ENCODE measurements around the gene RNU11.
"Not testable (repeated sequence)": the region's sequence is repeated elsewhere in the genome, so short reads cannot be mapped to it uniquely, and the experiment has no call there.

RNU11 gene

GRCh38 chr1:28648474-28649198 is at the start of gene RNU11:
Gene RNU11, plus strand, starts transcription at chr1:28648600.
- no peak for TF ChIP-seq ZNF274 (IDR thresholded peaks at IDR 0.05; ENCODE audit: low read depth, low read length)
- H3K4me3 ChIP-seq (ENCODE audit: low read length): peak within 1 kb of the TSS; percentile 62; the same call in 1 of the 2 replicates

GRCh38 chr1:28601696-28602095 is 46.7 kb upstream of the RNU11 start:
- TF ChIP-seq ZNF274 (IDR thresholded peaks at IDR 0.05; ENCODE audit: low read depth, low read length): no peak
- no peak overlapping the region for H3K4me3 ChIP-seq (ENCODE audit: low read length)

- no peak for TF ChIP-seq ZNF274 (IDR thresholded peaks at IDR 0.05; ENCODE audit: low read depth, low read length)
- no peak overlapping the region for H3K4me3 ChIP-seq (ENCODE audit: low read length)
Measured at GRCh38 chr1:28602536-28603439, 45.6 kb upstream of the RNU11 start.

GRCh38 chr1:28604411-28604810 is 44.0 kb upstream of the RNU11 start:
- TF ChIP-seq ZNF274 (IDR thresholded peaks at IDR 0.05; ENCODE audit: low read depth, low read length): no peak
- H3K4me3 ChIP-seq (ENCODE audit: low read length): no peak overlapping the region

- TF ChIP-seq ZNF274 (IDR thresholded peaks at IDR 0.05; ENCODE audit: low read depth, low read length): no peak
- no peak overlapping the region for H3K4me3 ChIP-seq (ENCODE audit: low read length)
Measured at GRCh38 chr1:28604962-28605361, 43.4 kb upstream of the RNU11 start.

GRCh38 chr1:28606771-28607170 is 41.6 kb upstream of the RNU11 start:
- no peak for TF ChIP-seq ZNF274 (IDR thresholded peaks at IDR 0.05; ENCODE audit: low read depth, low read length)
- H3K4me3 ChIP-seq (ENCODE audit: low read length): no peak overlapping the region

GRCh38 chr1:28613175-28613574 is 35.2 kb upstream of the RNU11 start:
- H3K4me3 ChIP-seq (ENCODE audit: low read length): no peak overlapping the region
- TF ChIP-seq ZNF274 (IDR thresholded peaks at IDR 0.05; ENCODE audit: low read depth, low read length): no peak

- TF ChIP-seq ZNF274 (IDR thresholded peaks at IDR 0.05; ENCODE audit: low read depth, low read length): no peak
- H3K4me3 ChIP-seq (ENCODE audit: low read length): no peak overlapping the region
Measured at GRCh38 chr1:28631713-28632112, 16.7 kb upstream of the RNU11 start.

GRCh38 chr1:28632560-28632959 is 15.8 kb upstream of the RNU11 start:
- H3K4me3 ChIP-seq (ENCODE audit: low read length): no peak overlapping the region
- no peak for TF ChIP-seq ZNF274 (IDR thresholded peaks at IDR 0.05; ENCODE audit: low read depth, low read length)

GRCh38 chr1:28640766-28641165 is 7.6 kb upstream of the RNU11 start:
- no peak overlapping the region for H3K4me3 ChIP-seq (ENCODE audit: low read length)

GRCh38 chr1:28642056-28642846 is 6.1 kb upstream of the RNU11 start:
- peak overlapping the region; percentile 87 for H3K4me3 ChIP-seq (ENCODE audit: low read length)
- TF ChIP-seq ZNF274 (IDR thresholded peaks at IDR 0.05; ENCODE audit: low read depth, low read length): no peak

More at GRCh38 chr1:28640766-28641165, 7.6 kb upstream of the RNU11 start:
- TF ChIP-seq ZNF274 (IDR thresholded peaks at IDR 0.05; ENCODE audit: low read depth, low read length): no peak

GRCh38 chr1:28642847-28643635 is 5.4 kb upstream of the RNU11 start, which contains the start of gene TAF12:
Gene TAF12, minus strand, starts transcription at chr1:28643067. Its CDS starts 20,986 bp downstream, at chr1:28622081.
- no peak for TF ChIP-seq ZNF274 (IDR thresholded peaks at IDR 0.05; ENCODE audit: low read depth, low read length)

GRCh38 chr1:28644494-28644893 is 3.9 kb upstream of the RNU11 start:
- TF ChIP-seq ZNF274 (IDR thresholded peaks at IDR 0.05; ENCODE audit: low read depth, low read length): no peak
- no peak overlapping the region for H3K4me3 ChIP-seq (ENCODE audit: low read length)

More at GRCh38 chr1:28642847-28643635, 5.4 kb upstream of the RNU11 start, which contains the start of gene TAF12:
- peak within 1 kb of the TSS; percentile 94 for H3K4me3 ChIP-seq (ENCODE audit: low read length)

- H3K4me3 ChIP-seq (ENCODE audit: low read length): not testable (repeated sequence)
Measured at GRCh38 chr1:28645406-28645805, 3.0 kb upstream of the RNU11 start.

Measured in GM08714 (cell line).